IMR-90 (cell line): Measurements from ENCODE around the gene RBMXL3. TPM values are rescaled to one million over a fixed set of nuclear protein-coding genes. Genes with fewer than 3 reads are reported as not detected.

Experiments used
- ATAC-seq: fragments of 200-7000 bp; cut with Tn5 transposase; 2 replicates; pipeline ENCODE4 v1.9.1; 2020; ENCODE audit warnings: low read depth, mild to moderate bottlenecking, moderate library complexity
- BruUV-seq: library from RNA; stranded (reverse); fragments of 400-500 nt; replicated peaks from 2 replicates; lab custom pipeline; 2021; lab: Mats Ljungman, UMichigan
- CTCF ChIA-PET: fragments of 300-600 bp; formaldehyde crosslinking; extraction: SDS; loops from one replicate; lab custom pipeline; 2021; ENCODE audit warnings: antibody characterized with exemption; lab: Yijun Ruan, JAX
- POLR2A ChIA-PET: fragments of 300-600 bp; sonication (Branson Sonifier 250); formaldehyde crosslinking; loops from one replicate; lab custom pipeline; 2022; ENCODE audit warnings: antibody characterized with exemption; ENCODE audit not compliant: unreplicated experiment; lab: Charles Lee
- DNase-seq: peaks from one replicate; pipeline ENCODE4 v3.0.0; 2013
- H2AFZ ChIP-seq: replicated peaks from 2 replicates; pipeline ENCODE3; 2013; ENCODE audit warnings: low read length, mild to moderate bottlenecking; ENCODE audit not compliant: poor library complexity
- H2AK5ac ChIP-seq: 2 replicates; pipeline ENCODE4 v1.6.1; 2013; ENCODE audit warnings: low read depth, low read length, inconsistent platforms
- H2AK9ac ChIP-seq: replicated peaks from 2 replicates; pipeline ENCODE3; 2013; ENCODE audit warnings: mild to moderate bottlenecking, low read depth, low read length, moderate library complexity; ENCODE audit not compliant: poor library complexity
- H2BK120ac ChIP-seq: 2 replicates; pipeline ENCODE4 v1.6.1; 2013; ENCODE audit warnings: low read depth, low read length, inconsistent platforms
- H2BK15ac ChIP-seq: 3 replicates; pipeline ENCODE4 v1.6.1; 2013; ENCODE audit warnings: low read depth, low read length, inconsistent platforms
- H2BK20ac ChIP-seq: 2 replicates; pipeline ENCODE4 v1.6.1; 2013; ENCODE audit warnings: low read depth, mild to moderate bottlenecking, inconsistent platforms, low read length, moderate library complexity
- H2BK5ac ChIP-seq: 2 replicates; pipeline ENCODE4 v1.6.1; 2013; ENCODE audit warnings: mild to moderate bottlenecking, low read depth, low read length, inconsistent platforms; ENCODE audit not compliant: poor library complexity, severe bottlenecking
- H3K14ac ChIP-seq: replicated peaks from 2 replicates; pipeline ENCODE4 v1.6.1; 2013; ENCODE audit warnings: low read depth, low read length, inconsistent platforms
- H3K18ac ChIP-seq: 2 replicates; pipeline ENCODE4 v1.6.1; 2013; ENCODE audit warnings: low read depth, low read length, control low read depth
- H3K23ac ChIP-seq: 2 replicates; pipeline ENCODE4 v1.6.1; 2013; ENCODE audit warnings: low read depth, low read length, inconsistent platforms
- H3K27ac ChIP-seq: 2 replicates; pipeline ENCODE4 v1.5.1; 2013; ENCODE audit warnings: mild to moderate bottlenecking, control low read depth, low read length; ENCODE audit not compliant: insufficient read depth
- H3K27me3 ChIP-seq: 2 replicates; pipeline ENCODE4 v1.6.1; 2013; ENCODE audit warnings: low read length; ENCODE audit not compliant: control insufficient read depth, insufficient read depth
- H3K36me3 ChIP-seq: 2 replicates; pipeline ENCODE4 v1.6.1; 2013; ENCODE audit warnings: low read length, mixed read lengths; ENCODE audit not compliant: control insufficient read depth, insufficient read depth
- H3K4ac ChIP-seq: 2 replicates; pipeline ENCODE4 v1.6.1; 2013; ENCODE audit warnings: low read depth, low read length, inconsistent platforms
- H3K4me1 ChIP-seq: 2 replicates; pipeline ENCODE4 v1.6.1; 2013; ENCODE audit warnings: low read length, mixed read lengths; ENCODE audit not compliant: control insufficient read depth, insufficient read depth
- H3K4me2 ChIP-seq: 2 replicates; pipeline ENCODE4 v1.6.1; 2013; ENCODE audit warnings: low read depth, mild to moderate bottlenecking, control low read depth, low read length, moderate library complexity
- H3K4me3 ChIP-seq: 2 replicates; pipeline ENCODE4 v1.5.1; 2013; ENCODE audit warnings: low read depth, mild to moderate bottlenecking, control low read depth, low read length, moderate library complexity; ENCODE audit not compliant: insufficient read depth
- H3K56ac ChIP-seq: 2 replicates; pipeline ENCODE4 v1.6.1; 2013; ENCODE audit warnings: low read length, inconsistent platforms; ENCODE audit not compliant: insufficient read depth; ENCODE audit errors: extremely low read depth
- H3K79me1 ChIP-seq, 2 experiments: 2 replicates each; pipeline ENCODE4 v1.6.1; 2013; ENCODE audit warnings: low read length in 2 of 2, inconsistent platforms in 1 of 2, low read depth in 1 of 2
- H3K9ac ChIP-seq: 2 replicates; pipeline ENCODE4 v1.6.1; 2013; ENCODE audit warnings: low read depth, low read length, control low read depth
- H3K9me1 ChIP-seq: 2 replicates; pipeline ENCODE4 v1.6.1; 2013; ENCODE audit warnings: low read length, inconsistent platforms; ENCODE audit not compliant: insufficient read depth
- H3K9me3 ChIP-seq: 2 replicates; pipeline ENCODE4 v1.6.1; 2013; ENCODE audit warnings: low read length; ENCODE audit not compliant: control insufficient read depth, insufficient read depth
- H4K20me1 ChIP-seq: 2 replicates; pipeline ENCODE4 v1.6.1; 2013; ENCODE audit warnings: low read length, inconsistent platforms; ENCODE audit not compliant: insufficient read depth
- H4K5ac ChIP-seq: 2 replicates; pipeline ENCODE4 v1.6.1; 2013; ENCODE audit warnings: mild to moderate bottlenecking, low read depth, low read length, control low read depth
- H4K8ac ChIP-seq, 2 experiments: 2 replicates each; pipeline ENCODE4 v1.6.1; 2013; ENCODE audit warnings: low read depth in 2 of 2, low read length in 2 of 2, control low read depth in 1 of 2, inconsistent platforms in 1 of 2
- H4K91ac ChIP-seq: 2 replicates; pipeline ENCODE4 v1.6.1; 2013; ENCODE audit warnings: low read depth, low read length, inconsistent platforms; ENCODE audit not compliant: insufficient read depth
- CHD1 ChIP-seq: IDR thresholded peaks from 2 replicates; pipeline ENCODE4 v1.6.1; 2012; ENCODE audit warnings: low read depth, low read length, improper control_type of control experiment
- FOS ChIP-seq: fragments of 150-350 bp; IDR thresholded peaks from 2 replicates; pipeline ENCODE4 v1.6.1; 2016; ENCODE audit warnings: low read depth, low read length
- RCOR1 ChIP-seq: IDR thresholded peaks from 2 replicates; pipeline ENCODE4 v1.6.1; 2012; ENCODE audit warnings: mild to moderate bottlenecking, low read length, improper control_type of control experiment; ENCODE audit not compliant: insufficient replicate concordance
- WGBS, 2 experiments: methylation state at CpG; one replicate each; pipeline versions ENCODE4 v1.1.5 to v1.1.7; 2013; ENCODE audit warnings: missing lambda C conversion rate in 2 of 2; ENCODE audit not compliant: insufficient read length in 1 of 2; ENCODE audit errors: extremely low coverage in 2 of 2; 5-methylcytosine and 5-hydroxymethylcytosine counted together
- dilution Hi-C: fragments of 300-500 bp; cut with HindIII; formaldehyde crosslinking; loops from one replicate; pipeline ENCODE4 v1.14.3; 2018; ENCODE audit warnings: low sequenced_read_pairs; ENCODE audit not compliant: unreplicated experiment
- in situ Hi-C: fragments of 300-500 bp; cut with MboI; formaldehyde crosslinking; loops from 3 replicates; pipeline ENCODE4 v1.14.3; 2019; ENCODE audit warnings: low sequenced_read_pairs, inconsistent platforms, mixed read lengths
- intact Hi-C: fragments of 100-400 bp; cut with micrococcal nuclease; formaldehyde crosslinking; loops from 2 replicates; pipeline ENCODE4 v1.10.0; 2022
- polyA plus RNA-seq, 3 experiments: library from polyadenylated mRNA; depleted of rRNA; stranded (reverse); fragments of >200 nt; gene quantifications; 2 replicates each; pipeline ENCODE4 v1.2.3, GENCODE V29; 2012; ENCODE audit warnings: low replicate concordance in 1 of 3
- total RNA-seq: library from RNA; depleted of rRNA; stranded (reverse); fragments of >200 nt; gene quantifications from 2 replicates; pipeline ENCODE4 v1.2.3, GENCODE V29; 2012

RBMXL3 gene
- total and polyA plus RNA-seq, 2 of the 4 experiments (the other 2 are of a cell fraction) = not detected

GRCh38 chrX:115189646-115190635 is 731 bp downstream of the RBMXL3 start:
- intact Hi-C loops = no loop called here
- TF ChIP-seq RCOR1 = no peak
- no peak for TF ChIP-seq FOS
- no peak for TF ChIP-seq CHD1
- Histone ChIP-seq H3K14ac (no peak overlapping the region), H2AK9ac (peak overlapping the region; percentile 13), H3K4ac (no peak overlapping the region), H3K9ac (no peak overlapping the region), H3K56ac (no peak overlapping the region), H2BK120ac (no peak overlapping the region), H4K20me1 (no peaks in the 10 kb centered on the region; the same call in 1 of the 2 replicates), H3K4me2 (no peak overlapping the region), H2BK15ac (no peak overlapping the region), H2BK20ac (no peak overlapping the region), H3K18ac (no peak overlapping the region), H4K8ac (no peak overlapping the region), H4K91ac (no peak overlapping the region), H3K79me1 (peaks cover 3 to 4% of the 10 kb centered on the region in 2 experiments; a peak in 3 of 4 replicates), H3K36me3 (no peaks in the 10 kb centered on the region; the same call in 1 of the 2 replicates), H2AFZ (no peak overlapping the region), H3K27ac (no peak overlapping the region), H2AK5ac (no peak overlapping the region), H3K9me1 (no peaks in the 10 kb centered on the region), H2BK5ac (no peak overlapping the region), H3K4me1 (no peaks in the 10 kb centered on the region), H3K27me3 (no peaks in the 10 kb centered on the region), H4K5ac (no peak overlapping the region), H3K4me3 (no peak overlapping the region), H3K9me3 (peaks cover 14% of the 10 kb centered on the region; the same call in 1 of the 2 replicates), H3K23ac (no peak overlapping the region)
- no TSS peak for BruUV-seq
- ChIA-PET CTCF (no interaction called here), POLR2A (no interaction called here)
- in situ Hi-C loops = no loop called here
- 94% methylated on average over 35 of the region's 76 CpGs; no CpG with 5 or more reads in 1 of the 2 experiments for WGBS, 2 experiments
- no peak for DNase-seq
- ATAC-seq = no peak
- dilution Hi-C loops = no loop called here
